Right atrium auricular region (tissue), 2 donors: ENCODE results near the gene COL28A1. TPM values are rescaled to one million over a fixed set of nuclear protein-coding genes. Genes with fewer than 3 reads are reported as not detected.

Experiments
- DNase-seq: peaks from one replicate; pipeline ENCODE4 v3.0.0-alpha.2; 2019; ENCODE audit warnings: low spot score
- H3K27ac ChIP-seq, 2 donors: fragments of 200-600 bp; sonication (generic); 1 replicate in 1 of 2; 2 replicates in 1 of 2; pipeline ENCODE4 v1.5.1; 2016 to 2019
- H3K27me3 ChIP-seq, 2 donors: fragments of 200-600 bp; sonication (generic); one replicate each; pipeline versions ENCODE4 v1.5.1 to v1.6.0; 2017 to 2019
- H3K36me3 ChIP-seq: fragments of 200-600 bp; sonication (generic); one replicate; pipeline ENCODE4 v1.5.1; 2016
- H3K4me1 ChIP-seq, 2 donors: fragments of 200-600 bp; sonication (generic); one replicate each; pipeline versions ENCODE4 v1.5.1 to v1.6.0; 2017 to 2019
- H3K4me3 ChIP-seq, 2 donors: fragments of 200-600 bp; sonication (generic); 1 replicate in 1 of 2; 2 replicates in 1 of 2; pipeline ENCODE4 v1.5.1; 2017 to 2019; ENCODE audit warnings: mild to moderate bottlenecking in 1 of 2, moderate library complexity in 1 of 2
- H3K9me3 ChIP-seq, 2 donors: fragments of 200-600 bp; sonication (generic); one replicate each; pipeline ENCODE4 v1.5.1; 2019
- CTCF ChIP-seq, 2 donors: fragments of 200-600 bp; sonication (generic); IDR thresholded peaks; one replicate each; pipeline ENCODE4 v1.5.1; 2019; ENCODE audit warnings: antibody characterized with exemption in 2 of 2
- total RNA-seq, 2 donors: library from RNA; depleted of rRNA; stranded (reverse); fragments of >200 nt; gene quantifications; one replicate each; pipeline ENCODE4 v1.1.0, GENCODE V29; 2016

Gene COL28A1
- total RNA-seq, 2 donors from 2014 or later, result 1.5 to 2.3 TPM

DNA sequence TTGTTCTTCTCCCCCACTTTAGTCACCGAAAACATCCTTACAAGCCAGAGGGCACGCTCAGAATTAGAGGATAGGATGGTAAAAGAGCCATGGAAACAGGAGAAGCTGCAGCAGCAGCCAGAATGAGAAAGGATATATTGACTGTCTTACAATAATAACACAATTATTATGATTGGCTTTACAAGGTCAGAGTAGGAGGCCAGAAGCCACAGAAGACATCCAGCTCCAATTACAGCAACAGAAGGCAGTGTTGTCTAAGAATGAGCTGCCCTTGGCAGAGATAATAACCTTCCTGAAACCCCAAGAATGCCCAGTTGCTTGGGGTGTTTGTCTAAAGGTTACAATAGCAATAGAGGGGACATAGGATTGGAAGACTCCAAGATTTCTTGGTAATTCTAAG, 184.5 kb downstream of the COL28A1 start:
- no peak overlapping the region for H3K27ac ChIP-seq
- no peaks in the 10 kb centered on the region for H3K9me3 ChIP-seq
- no peaks in the 10 kb centered on the region for H3K4me1 ChIP-seq
- no peak for TF ChIP-seq CTCF (IDR thresholded peaks at IDR 0.05)
- no peaks in the 10 kb centered on the region for H3K36me3 ChIP-seq
- no peak overlapping the region for H3K4me3 ChIP-seq
- no peaks in the 10 kb centered on the region for H3K27me3 ChIP-seq
- no peak for DNase-seq

DNA sequence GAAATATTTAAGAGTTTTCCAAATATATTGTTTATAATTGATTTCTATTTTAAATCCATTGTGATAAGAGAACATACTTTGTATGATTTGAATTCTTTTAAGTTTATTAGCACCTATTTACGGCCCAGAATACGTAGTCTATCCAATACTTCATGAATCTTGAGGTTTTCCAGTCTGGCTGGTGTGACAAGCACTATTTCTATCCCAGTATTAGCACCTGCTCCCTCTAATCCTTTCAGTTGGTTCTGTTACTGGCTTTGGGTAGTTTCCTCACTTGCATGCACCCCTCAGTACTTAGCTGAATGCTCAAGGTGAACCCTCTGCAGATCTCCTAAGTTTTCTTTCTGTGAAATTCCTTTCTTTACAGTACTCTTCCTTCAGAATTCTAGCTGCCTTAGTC, 186.5 kb downstream of the COL28A1 start:
- no peak for TF ChIP-seq CTCF (IDR thresholded peaks at IDR 0.05)
- Histone ChIP-seq H3K27ac (no peak overlapping the region), H3K4me3 (no peak overlapping the region), H3K9me3 (no peaks in the 10 kb centered on the region), H3K4me1 (no peaks in the 10 kb centered on the region), H3K36me3 (no peaks in the 10 kb centered on the region), H3K27me3 (no peaks in the 10 kb centered on the region)
- no peak for DNase-seq

DNA sequence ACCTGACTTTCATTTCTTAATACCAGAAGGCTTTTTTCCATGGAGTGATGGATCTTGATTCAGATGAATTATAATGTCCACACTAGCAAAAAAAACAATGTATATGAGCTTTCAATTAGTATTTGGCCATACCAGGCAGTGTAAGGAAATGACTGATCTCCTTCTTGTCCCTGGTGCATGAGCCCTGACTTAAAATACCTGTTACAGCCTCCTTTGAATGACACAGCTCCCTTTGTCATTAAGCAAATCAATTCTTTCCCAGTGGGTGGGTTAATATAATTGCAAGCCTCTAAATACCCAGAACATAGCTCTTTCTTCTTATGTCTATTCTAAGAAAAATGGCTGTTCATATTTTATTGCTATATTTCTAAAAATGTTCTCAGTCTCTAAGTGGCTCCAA, 188.6 kb downstream of the COL28A1 start:
- H3K4me1 ChIP-seq, result no peaks in the 10 kb centered on the region
- no peaks in the 10 kb centered on the region for H3K9me3 ChIP-seq
- H3K27ac ChIP-seq, result no peak overlapping the region
- H3K27me3 ChIP-seq, result no peaks in the 10 kb centered on the region
- H3K36me3 ChIP-seq, result no peaks in the 10 kb centered on the region
- no peak overlapping the region for H3K4me3 ChIP-seq
- no peak for DNase-seq
- no peak for TF ChIP-seq CTCF (IDR thresholded peaks at IDR 0.05)

GRCh38 chr7:7344583-7344982, 191.1 kb downstream of the COL28A1 start:
- TF ChIP-seq CTCF (IDR thresholded peaks at IDR 0.05), result no peak
- DNase-seq, result no peak
- no peak overlapping the region for H3K4me3 ChIP-seq
- H3K9me3 ChIP-seq, result no peaks in the 10 kb centered on the region
- no peak overlapping the region for H3K27ac ChIP-seq
- H3K36me3 ChIP-seq, result no peaks in the 10 kb centered on the region
- H3K4me1 ChIP-seq, result no peaks in the 10 kb centered on the region
- no peaks in the 10 kb centered on the region for H3K27me3 ChIP-seq

- no peak for TF ChIP-seq CTCF (IDR thresholded peaks at IDR 0.05)
- Histone ChIP-seq H3K27ac (no peak overlapping the region), H3K4me3 (no peak overlapping the region), H3K4me1 (no peaks in the 10 kb centered on the region), H3K36me3 (no peaks in the 10 kb centered on the region), H3K9me3 (no peaks in the 10 kb centered on the region), H3K27me3 (no peaks in the 10 kb centered on the region)
- no peak for DNase-seq
Measured at GRCh38 chr7:7335909-7336308, 199.8 kb downstream of the COL28A1 start.

DNA sequence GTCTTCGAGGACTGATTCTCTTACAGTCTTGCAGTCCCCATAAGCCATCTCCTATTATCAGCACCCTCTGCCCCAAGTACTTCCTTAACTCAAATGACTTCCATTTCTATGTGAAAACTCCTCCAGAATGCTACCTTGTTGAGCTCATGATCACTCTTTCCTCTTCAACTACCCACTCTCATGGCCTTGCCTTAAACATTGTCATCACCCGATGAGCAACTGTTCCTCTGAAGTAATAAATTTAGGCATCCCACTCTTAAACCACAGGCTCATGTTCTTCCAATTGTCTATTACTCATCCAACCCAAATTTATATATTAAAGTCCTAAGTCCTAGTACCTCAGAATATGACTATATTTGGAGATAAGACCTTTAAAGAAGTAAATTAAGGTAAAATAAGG, 200.5 kb downstream of the COL28A1 start:
- Histone ChIP-seq H3K36me3 (no peaks in the 10 kb centered on the region), H3K27me3 (no peaks in the 10 kb centered on the region), H3K4me1 (no peaks in the 10 kb centered on the region), H3K9me3 (no peaks in the 10 kb centered on the region), H3K27ac (no peak overlapping the region), H3K4me3 (no peak overlapping the region)
- TF ChIP-seq CTCF (IDR thresholded peaks at IDR 0.05), result no peak
- no peak for DNase-seq
